H1 (cell line): Measurements from ENCODE around the gene CDK10. TPM values are rescaled to one million over a fixed set of nuclear protein-coding genes. Genes with fewer than 3 reads are reported as not detected.

Experiments used
- CTCF ChIA-PET: fragments of 300-600 bp; sonication (Branson Sonifier 250); formaldehyde crosslinking; loops from one replicate; lab custom pipeline; 2021; ENCODE audit not compliant: partially characterized antibody; lab: Charles Lee
- POLR2A ChIA-PET: fragments of 300-600 bp; sonication (Branson Sonifier 250); formaldehyde crosslinking; loops from one replicate; lab custom pipeline; 2021; ENCODE audit warnings: inconsistent platforms; ENCODE audit not compliant: partially characterized antibody; lab: Charles Lee
- DNase-seq, 2 experiments: peaks; one replicate each; pipeline versions ENCODE4 v3.0.0 to v3.0.0-alpha.2; 2010 to 2022; ENCODE audit warnings: low spot score in 2 of 2, low read depth in 1 of 2, mixed read lengths in 1 of 2
- FAIRE-seq: peaks from 2 replicates; lab custom pipeline; 2011; peaks lifted over from hg19 to GRCh38; lab: Jason Lieb, UNC
- H2AFZ ChIP-seq: 2 replicates; pipeline ENCODE4 v1.8.1; 2012; ENCODE audit warnings: low read length, inconsistent platforms
- H2AK5ac ChIP-seq: 2 replicates; pipeline ENCODE4 v1.6.1; 2013; ENCODE audit warnings: low read depth, low read length
- H2BK120ac ChIP-seq: replicated peaks from 2 replicates; pipeline ENCODE3; 2013; ENCODE audit warnings: low read depth, low read length, inconsistent platforms
- H2BK12ac ChIP-seq: 2 replicates; pipeline ENCODE4 v1.6.1; 2013; ENCODE audit warnings: low read depth, low read length
- H2BK15ac ChIP-seq: 2 replicates; pipeline ENCODE4 v1.6.1; 2013; ENCODE audit warnings: low read length
- H2BK20ac ChIP-seq: 2 replicates; pipeline ENCODE4 v1.6.1; 2013; ENCODE audit warnings: low read length
- H2BK5ac ChIP-seq: 2 replicates; pipeline ENCODE4 v1.6.1; 2013; ENCODE audit warnings: low read depth, low read length
- H3K14ac ChIP-seq: 2 replicates; pipeline ENCODE4 v1.6.1; 2013; ENCODE audit warnings: inconsistent platforms; ENCODE audit not compliant: insufficient read length
- H3K18ac ChIP-seq: 2 replicates; pipeline ENCODE4 v1.6.1; 2013; ENCODE audit warnings: low read length; ENCODE audit errors: extremely low read depth
- H3K23ac ChIP-seq: 2 replicates; pipeline ENCODE4 v1.6.1; 2013; ENCODE audit warnings: inconsistent platforms; ENCODE audit not compliant: insufficient read length
- H3K23me2 ChIP-seq: 2 replicates; pipeline ENCODE4 v1.6.1; 2013; ENCODE audit warnings: low read depth, low read length
- H3K27ac ChIP-seq: 2 replicates; pipeline ENCODE4 v1.6.1; 2011; ENCODE audit warnings: low read depth, low read length, inconsistent platforms
- H3K27me3 ChIP-seq, 4 experiments: replicated peaks in 1 of 4; 1 replicate in 1 of 4; 2 replicates in 3 of 4; pipeline versions ENCODE4 v1.6.1 to v1.8.1; 2011 to 2013; ENCODE audit warnings: low read length in 3 of 4, mild to moderate bottlenecking in 3 of 4, inconsistent platforms in 2 of 4, mixed read lengths in 2 of 4, moderate library complexity in 1 of 4; ENCODE audit not compliant: control insufficient read depth in 3 of 4, insufficient read depth in 3 of 4; ENCODE audit errors: extremely low read depth in 1 of 4
- H3K36me3 ChIP-seq, 4 experiments: 2 replicates each; pipeline versions ENCODE4 v1.6.1 to v1.8.1; 2011 to 2013; ENCODE audit warnings: mild to moderate bottlenecking in 4 of 4, low read length in 3 of 4, moderate library complexity in 2 of 4, control low read depth in 1 of 4, inconsistent platforms in 1 of 4; ENCODE audit not compliant: insufficient read depth in 4 of 4, control insufficient read depth in 2 of 4
- H3K4ac ChIP-seq: replicated peaks from 2 replicates; pipeline ENCODE3; 2013; ENCODE audit warnings: low read length, low read depth, mixed read lengths, inconsistent platforms; ENCODE audit not compliant: insufficient read length
- H3K4me1 ChIP-seq, 4 experiments: replicated peaks in 1 of 4; 1 replicate in 1 of 4; 2 replicates in 3 of 4; pipeline versions ENCODE4 v1.6.1 to v1.8.1; 2011 to 2013; ENCODE audit warnings: low read length in 3 of 4, inconsistent platforms in 2 of 4, mixed read lengths in 1 of 4; ENCODE audit not compliant: insufficient read depth in 4 of 4, control insufficient read depth in 3 of 4
- H3K4me2 ChIP-seq, 2 experiments: 2 replicates each; pipeline versions ENCODE4 v1.6.1 to v1.8.1; 2011 to 2013; ENCODE audit warnings: low read depth in 2 of 2, low read length in 2 of 2, control low read depth in 1 of 2, inconsistent platforms in 1 of 2, mild to moderate bottlenecking in 1 of 2; ENCODE audit not compliant: insufficient read depth in 1 of 2
- H3K4me3 ChIP-seq, 4 experiments: fragments of 200-600, 300-600 bp in 1 of 4; sonication (generic), shearing (Covaris generic), sonication (Bioruptor Twin) in 1 of 4; 2 replicates each; pipeline versions ENCODE4 v1.5.1 to v1.8.1; 2011 to 2016; ENCODE audit warnings: low read length in 4 of 4, low read depth in 3 of 4, control low read depth in 2 of 4, inconsistent platforms in 2 of 4, mild to moderate bottlenecking in 2 of 4, mixed read lengths in 1 of 4, moderate library complexity in 1 of 4; ENCODE audit not compliant: insufficient read depth in 2 of 4; ENCODE audit errors: extremely low read depth in 1 of 4
- H3K56ac ChIP-seq: replicated peaks from 2 replicates; pipeline ENCODE3; 2013; ENCODE audit warnings: low read depth, mild to moderate bottlenecking, mixed read lengths, low read length, inconsistent platforms; ENCODE audit not compliant: insufficient read length
- H3K79me1 ChIP-seq: 2 replicates; pipeline ENCODE4 v1.6.1; 2013; ENCODE audit warnings: low read depth, low read length, control low read depth
- H3K79me2 ChIP-seq, 2 experiments: 2 replicates each; pipeline versions ENCODE4 v1.6.1 to v1.8.1; 2012 to 2013; ENCODE audit warnings: low read length in 2 of 2, mild to moderate bottlenecking in 2 of 2, inconsistent platforms in 1 of 2; ENCODE audit not compliant: insufficient read depth in 2 of 2, control insufficient read depth in 1 of 2
- H3K9ac ChIP-seq, 4 experiments: replicated peaks in 1 of 4; 1 replicate in 1 of 4; 2 replicates in 3 of 4; pipeline versions ENCODE4 v1.6.1 to v1.8.1; 2011 to 2013; ENCODE audit warnings: low read depth in 3 of 4, low read length in 3 of 4, control low read depth in 2 of 4, mild to moderate bottlenecking in 2 of 4, moderate library complexity in 2 of 4, inconsistent platforms in 1 of 4; ENCODE audit errors: extremely low read depth in 1 of 4
- H3K9me3 ChIP-seq, 2 experiments: 2 replicates each; pipeline versions ENCODE4 v1.6.1 to v1.8.1; 2012 to 2013; ENCODE audit warnings: mild to moderate bottlenecking in 2 of 2, moderate library complexity in 2 of 2, control low read depth in 1 of 2, inconsistent platforms in 1 of 2, low read depth in 1 of 2, low read length in 1 of 2, mixed read lengths in 1 of 2; ENCODE audit not compliant: insufficient read depth in 2 of 2
- H4K20me1 ChIP-seq, 2 experiments: replicated peaks in 1 of 2; 2 replicates each; pipeline versions ENCODE3 to v1.8.1; 2011 to 2013; ENCODE audit warnings: inconsistent platforms in 2 of 2, low read length in 2 of 2, mild to moderate bottlenecking in 1 of 2; ENCODE audit not compliant: insufficient read depth in 2 of 2, control insufficient read depth in 1 of 2
- H4K5ac ChIP-seq: 2 replicates; pipeline ENCODE4 v1.6.1; 2013; ENCODE audit warnings: low read length, low read depth, mixed read lengths, inconsistent platforms; ENCODE audit not compliant: insufficient read length
- H4K8ac ChIP-seq: 2 replicates; pipeline ENCODE4 v1.8.0; 2013; ENCODE audit warnings: mild to moderate bottlenecking, moderate library complexity, low read length, inconsistent platforms; ENCODE audit not compliant: insufficient read depth; ENCODE audit errors: extremely low read depth
- H4K91ac ChIP-seq: replicated peaks from 2 replicates; pipeline ENCODE3; 2013; ENCODE audit warnings: low read length, mixed read lengths, inconsistent platforms; ENCODE audit not compliant: insufficient read length
- WGBS, 2 experiments: shearing (Covaris generic) in 1 of 2; methylation state at CpG; one replicate each; pipeline versions ENCODE4 v1.1.6 to v1.1.7; 2013 to 2015; ENCODE audit warnings: low lambda C conversion rate in 2 of 2, mixed read lengths in 2 of 2, inconsistent platforms in 1 of 2, low coverage in 1 of 2, missing lambda C conversion rate in 1 of 2; ENCODE audit not compliant: insufficient replicate concordance in 2 of 2, insufficient coverage in 1 of 2, insufficient read length in 1 of 2; ENCODE audit errors: extremely low coverage in 1 of 2, missing lambda C conversion rate in 1 of 2; 5-methylcytosine and 5-hydroxymethylcytosine counted together
- long read RNA-seq, 2 experiments: library from RNA in 1 of 2; library from capped mRNA in 1 of 2; stranded (forward); transcript quantifications; one replicate each; pipeline ENCODE4 v2.0.0, GENCODE V29; 2021; ENCODE audit warnings: inconsistent platforms in 1 of 2
- polyA minus RNA-seq, 3 experiments: library from RNA; depleted of rRNA, polyadenylated mRNA; stranded (reverse); fragments of >200 nt; gene quantifications; 1 replicate in 2 of 3; 2 replicates in 1 of 3; pipeline ENCODE4 v1.2.3, GENCODE V29; 2011
- polyA plus RNA-seq, 7 experiments: library from polyadenylated mRNA; depleted of rRNA in 3 of 7; stranded (reverse) in 5 of 7; unstranded in 2 of 7; fragments of >200 nt in 5 of 7; fragments of 200-250 nt in 2 of 7; gene quantifications; 1 replicate in 5 of 7; 2 replicates in 1 of 7; 4 replicates in 1 of 7; pipeline versions ENCODE4 v1.2.1 to v1.2.3, GENCODE V29; 2011 to 2013; ENCODE audit warnings: missing spikeins in 2 of 7, mixed read lengths in 2 of 7
- total RNA-seq: library from RNA; stranded (reverse); fragmentation: NEBNext Ultra II Directional; extraction: Animal tissue kit (Norgen Biotek cat#: 25700); gene quantifications from 2 replicates; pipeline ENCODE4 v1.2.1, GENCODE V29; 2021

Gene CDK10
- total RNA-seq = 76.8 and 83.9 TPM in 2 replicates
- polyA plus RNA-seq (2011; rRNA removed) = 49.5 and 87.5 TPM in 2 replicates
- 91.7 TPM for polyA plus RNA-seq (2011; cell fraction: cytosol; rRNA removed)
- 406 TPM for polyA plus RNA-seq (2011; cell fraction: nucleus; rRNA removed)
- polyA plus RNA-seq (2012, experiment 1 of 2) = 82.0 to 144 TPM (median 116 TPM) in 4 replicates
- 45.2 TPM for polyA plus RNA-seq (2012, experiment 2 of 2)
- polyA plus RNA-seq (2013, experiment 1 of 2) = 49.2 TPM
- 43.1 TPM for polyA plus RNA-seq (2013, experiment 2 of 2)
- 36.6 and 43.1 TPM in 2 replicates for polyA minus RNA-seq (2011; rRNA and poly(A)+ RNA removed)
- polyA minus RNA-seq (2011; cell fraction: cytosol; rRNA and poly(A)+ RNA removed) = 64.7 TPM
- 58.6 TPM for polyA minus RNA-seq (2011; cell fraction: nucleus; rRNA and poly(A)+ RNA removed)
- long read RNA-seq, experiment 1, partial matches to known transcripts = 2 of 11 reads
- long read RNA-seq, experiment 1, other reads (novel, unspliced or antisense) = 8 of 11 reads
- long read RNA-seq, experiment 2, transcript CDK10-202 (13 exons, 1,798 nt) = major isoform, 19 of 45 reads
- long read RNA-seq, experiment 2, partial matches to known transcripts = 1 of 45 reads
- long read RNA-seq, experiment 2, other reads (novel, unspliced or antisense) = 23 of 45 reads

GRCh38 chr16:89686520-89687091 is at the start of gene CDK10:
Gene CDK10 (plus strand): TSS chr16:89686689. CDS start chr16:89686711, 22 bp downstream.
- DNase-seq (peak in 1 of 2 experiments; percentile 99), FAIRE-seq (no peak)
- peak within 1 kb of the TSS; percentile 98 for H4K91ac ChIP-seq
- ChIA-PET POLR2A (interaction anchor here (0.6 to 4.8 kb wide), 15 partner anchors 9 to 253 kb away, joined by 3 to 59 read pairs (median 4); partner anchors contain the start of genes CHMP1A, SPATA2L, SPATA33 and TCF25), CTCF (interaction anchor here (1.0 to 1.1 kb wide), 2 partner anchors 9 to 16 kb away, joined by 5 read pairs; no protein-coding TSS in a partner anchor)
- H2BK120ac ChIP-seq = peak within 1 kb of the TSS; percentile 57
- H3K23me2 ChIP-seq = peaks cover 6% of the 10 kb centered on the region; the same call in 1 of the 2 replicates
- H3K79me1 ChIP-seq = peaks cover 11% of the 10 kb centered on the region
- H3K14ac ChIP-seq = no peak within 1 kb of the TSS
- H3K9ac ChIP-seq = peak within 1 kb of the TSS; percentile 80 to 90 (median 85)
- peaks cover 0 to 7% (median 2%) of the 10 kb centered on the region in 4 experiments; a peak in 4 of 7 replicates for H3K4me1 ChIP-seq
- H2AK5ac ChIP-seq = peak within 1 kb of the TSS; percentile 48; the same call in 1 of the 2 replicates
- no peak within 1 kb of the TSS for H3K23ac ChIP-seq
- peak within 1 kb of the TSS; percentile 98 for H4K8ac ChIP-seq
- 0 out of 2 replicates have a peak within 1 kb of the TSS, but pooled peaks have one; percentile 43 for H2AFZ ChIP-seq
- H2BK5ac ChIP-seq = peak within 1 kb of the TSS; percentile 61; the same call in 1 of the 2 replicates
- peaks cover 11 to 18% of the 10 kb centered on the region in 2 experiments for H3K9me3 ChIP-seq
- H3K4ac ChIP-seq = peak within 1 kb of the TSS; percentile 91
- peaks cover 0 to 11% of the 10 kb centered on the region in 2 experiments; a peak in 1 of 4 replicates for H3K79me2 ChIP-seq
- 6% methylated on average over 28 of the region's 67 CpGs; no CpG with 5 or more reads in 1 of the 2 experiments for WGBS, 2 experiments
- H3K56ac ChIP-seq = peak within 1 kb of the TSS; percentile 95
- H2BK12ac ChIP-seq = no peak within 1 kb of the TSS; the same call in 1 of the 2 replicates
- peak within 1 kb of the TSS; percentile 69 to 93 (median 84) for H3K4me3 ChIP-seq
- H3K27ac ChIP-seq = peak within 1 kb of the TSS; percentile 91
- peak within 1 kb of the TSS; percentile 81 to 82 for H3K4me2 ChIP-seq
- no peak within 1 kb of the TSS for H2BK20ac ChIP-seq
- H4K5ac ChIP-seq = peak within 1 kb of the TSS; percentile 98
- peaks cover 0 to 21% (median 12%) of the 10 kb centered on the region in 4 experiments; a peak in 6 of 8 replicates for H3K36me3 ChIP-seq
- H4K20me1 ChIP-seq = peaks cover 0 to 12% of the 10 kb centered on the region in 2 experiments
- no peaks in the 10 kb centered on the region for H3K27me3 ChIP-seq
- no peak within 1 kb of the TSS; the same call in 1 of the 2 replicates for H2BK15ac ChIP-seq
- peak within 1 kb of the TSS; percentile 100 for H3K18ac ChIP-seq
